Natural killer cell treated with Interleukin-12 subunit alpha and Interleukin-12 subunit beta and Interleukin-15 and Interleukin-18, amount 100 ng/mL, for 72 hours (primary cell): Measurements from ENCODE around the gene TMEM115. TPM values are rescaled to one million over a fixed set of nuclear protein-coding genes. Genes with fewer than 3 reads are reported as not detected.
A peak's percentile ranks its signal among the peaks of the same experiment; 100 is the strongest.

ENCODE experiments used
- ATAC-seq, 2 donors: fragments of 150-1000 bp; cut with Tn5 transposase in 1 of 2; sonication (Bioruptor Pico), chemical (Tn5 transposase) in 1 of 2; 2 replicates each; pipeline ENCODE4 v1.10.0; 2021
- DNase-seq: peaks from one replicate; pipeline ENCODE4 v3.0.0; 2022; ENCODE audit warnings: low spot score
- H3K27ac Mint-ChIP-seq, 2 donors: 1 replicate in 1 of 2; 2 replicates in 1 of 2; pipeline ENCODE4 v1.8.0; 2022; ENCODE audit warnings: mixed read lengths in 2 of 2, mild to moderate bottlenecking in 1 of 2, moderate library complexity in 1 of 2
- H3K27me3 Mint-ChIP-seq, 2 donors: 1 replicate in 1 of 2; 2 replicates in 1 of 2; pipeline ENCODE4 v1.8.0; 2022; ENCODE audit warnings: mixed read lengths in 2 of 2
- H3K36me3 Mint-ChIP-seq: one replicate; pipeline ENCODE4 v1.8.0; 2022; ENCODE audit warnings: mixed read lengths
- H3K4me1 Mint-ChIP-seq, 2 donors: 1 replicate in 1 of 2; 2 replicates in 1 of 2; pipeline ENCODE4 v1.8.0; 2022; ENCODE audit warnings: low read depth in 2 of 2, mixed read lengths in 2 of 2, mild to moderate bottlenecking in 1 of 2
- H3K4me3 Mint-ChIP-seq: one replicate; pipeline ENCODE4 v1.8.0; 2022; ENCODE audit warnings: mixed read lengths
- H3K9me3 Mint-ChIP-seq: 2 replicates; pipeline ENCODE4 v1.8.0; 2022; ENCODE audit warnings: mixed read lengths
- total RNA-seq, 2 donors: library from RNA; stranded (reverse); gene quantifications; one replicate each; pipeline ENCODE4 v1.2.3, GENCODE V29; 2022

TMEM115 gene
- total RNA-seq, 2 donors from 2014 or later = 29.6 to 32.8 TPM

DNA sequence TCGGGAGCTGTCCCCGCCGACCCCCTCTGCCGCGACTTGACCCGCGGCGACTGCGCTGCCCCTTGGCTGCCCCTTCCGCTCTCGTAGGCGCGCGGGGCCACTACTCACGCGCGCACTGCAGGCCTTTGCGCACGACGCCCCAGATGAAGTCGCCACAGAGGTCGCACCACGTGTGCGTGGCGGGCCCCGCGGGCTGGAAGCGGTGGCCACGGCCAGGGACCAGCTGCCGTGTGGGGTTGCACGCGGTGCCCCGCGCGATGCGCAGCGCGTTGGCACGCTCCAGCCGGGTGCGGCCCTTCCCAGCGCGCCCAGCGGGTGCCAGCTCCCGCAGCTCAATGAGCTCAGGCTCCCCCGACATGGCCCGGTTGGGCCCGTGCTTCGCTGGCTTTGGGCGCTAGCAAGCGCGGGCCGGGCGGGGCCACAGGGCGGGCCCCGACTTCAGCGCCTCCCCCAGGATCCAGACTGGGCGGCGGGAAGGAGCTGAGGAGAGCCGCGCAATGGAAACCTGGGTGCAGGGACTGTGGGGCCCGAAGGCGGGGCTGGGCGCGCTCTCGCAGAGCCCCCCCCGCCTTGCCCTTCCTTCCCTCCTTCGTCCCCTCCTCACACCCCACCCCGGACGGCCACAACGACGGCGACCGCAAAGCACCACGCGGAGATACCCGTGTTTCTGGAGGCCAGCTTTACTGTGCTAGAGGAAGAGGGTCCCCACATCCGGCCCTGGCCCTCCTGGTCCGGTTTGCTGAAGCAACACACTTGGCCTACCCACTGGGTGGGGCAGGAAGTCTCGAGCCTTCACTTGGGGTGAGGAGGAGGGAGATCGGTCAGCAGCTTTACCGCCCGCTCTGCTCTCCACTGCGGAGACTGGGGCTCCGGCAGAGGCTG, 18.6 kb downstream of the TMEM115 start, which contains the start of gene RASSF1:
RASSF1 (minus strand) TSS at position 389 of the 882 bp plus-strand sequence; CDS start at position 358, 31 bp downstream.
- DNase-seq = peak; percentile 90
- peak within 1 kb of the TSS; percentile 97 for H3K27ac Mint-ChIP-seq
- H3K4me1 Mint-ChIP-seq = peaks cover 41 to 59% of the 10 kb centered on the region in 2 donors
- no peaks in the 10 kb centered on the region for H3K9me3 Mint-ChIP-seq
- no peaks in the 10 kb centered on the region for H3K27me3 Mint-ChIP-seq
- H3K4me3 Mint-ChIP-seq = peak within 1 kb of the TSS; percentile 97
- ATAC-seq = peak; percentile 58 to 64
- peaks cover 7% of the 10 kb centered on the region for H3K36me3 Mint-ChIP-seq

DNA sequence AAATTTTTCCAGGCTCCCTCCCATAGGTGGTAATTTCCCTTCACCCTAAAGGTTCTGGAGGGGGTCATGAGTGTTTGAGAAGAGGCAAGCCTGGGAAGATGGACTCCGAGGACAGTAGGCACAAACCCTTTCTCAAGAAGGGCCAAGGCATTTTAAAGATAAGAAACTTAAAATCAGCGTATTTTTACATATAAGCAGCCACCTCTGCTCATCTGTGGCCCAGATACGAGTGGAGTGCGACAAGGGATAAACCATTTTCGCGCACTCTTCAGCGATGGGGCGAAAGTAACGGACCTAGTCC, 19.2 kb downstream of the TMEM115 start:
- Mint-ChIP-seq H3K27me3 (no peaks in the 10 kb centered on the region), H3K36me3 (peaks cover 7% of the 10 kb centered on the region), H3K9me3 (no peaks in the 10 kb centered on the region), H3K4me3 (peak overlapping the region; percentile 97), H3K27ac (peak overlapping the region; percentile 97), H3K4me1 (peaks cover 46 to 64% of the 10 kb centered on the region in 2 donors)
- DNase-seq (no peak), ATAC-seq (no peak)

DNA sequence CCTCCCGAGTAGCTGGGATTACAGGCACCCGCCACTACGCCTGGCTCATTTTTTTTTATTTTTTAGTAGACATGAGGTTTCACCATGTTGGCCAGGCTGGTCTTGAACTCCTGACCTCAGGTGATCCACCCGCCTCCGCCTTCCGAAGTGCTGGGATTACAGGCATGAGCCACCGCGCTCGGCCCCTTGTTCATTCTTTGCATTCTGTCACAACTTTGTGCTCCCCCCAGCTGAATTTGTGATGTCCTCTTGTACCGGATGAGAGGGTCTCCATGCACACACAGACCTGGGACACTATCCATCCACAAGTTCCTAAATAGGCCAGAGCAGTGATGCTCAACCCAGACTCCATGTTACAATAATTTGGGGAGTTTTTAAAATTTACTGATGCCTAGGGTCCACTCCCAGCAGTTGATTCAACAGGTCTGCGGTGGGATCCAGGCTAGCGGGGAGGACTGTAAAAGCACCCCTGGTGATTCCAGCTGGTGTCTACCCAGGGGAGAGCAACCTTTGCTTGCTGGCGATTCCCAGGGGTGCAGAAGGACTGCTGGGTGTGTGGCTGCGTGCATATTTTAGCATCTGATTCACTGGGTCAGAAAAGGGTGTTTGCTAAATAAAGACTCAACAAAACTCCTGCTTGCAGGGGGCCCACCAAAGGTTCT, 19.7 kb downstream of the TMEM115 start:
- no peaks in the 10 kb centered on the region for H3K27me3 Mint-ChIP-seq
- peak overlapping the region; percentile 97 for H3K27ac Mint-ChIP-seq
- peaks cover 47 to 62% of the 10 kb centered on the region in 2 donors for H3K4me1 Mint-ChIP-seq
- DNase-seq = no peak
- peaks cover 7% of the 10 kb centered on the region for H3K36me3 Mint-ChIP-seq
- peak overlapping the region; percentile 97 for H3K4me3 Mint-ChIP-seq
- no peaks in the 10 kb centered on the region for H3K9me3 Mint-ChIP-seq
- ATAC-seq = no peak

DNA sequence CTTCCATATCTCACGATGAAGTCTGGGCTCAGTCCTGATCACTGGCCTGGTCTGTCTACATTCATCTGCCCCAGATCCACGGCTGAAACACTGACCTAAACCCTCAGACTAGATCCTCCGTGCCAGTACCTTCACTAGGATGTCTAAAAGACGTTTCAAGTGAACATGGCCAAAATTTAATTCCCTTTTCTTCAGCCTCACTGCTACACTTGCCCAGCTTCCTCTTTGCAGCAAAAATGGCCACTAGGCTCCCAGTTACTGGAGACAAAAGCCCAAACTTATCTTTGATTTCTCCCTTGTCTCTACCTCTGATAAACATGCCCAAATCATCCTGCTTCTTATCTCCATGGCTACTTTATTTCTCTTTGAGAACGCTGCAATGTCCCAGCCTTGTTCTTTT, 20.4 kb downstream of the TMEM115 start:
- no peak for ATAC-seq
- H3K27ac Mint-ChIP-seq = peak overlapping the region; percentile 97
- peaks cover 7% of the 10 kb centered on the region for H3K36me3 Mint-ChIP-seq
- no peaks in the 10 kb centered on the region for H3K27me3 Mint-ChIP-seq
- no peak for DNase-seq
- peaks cover 54 to 67% of the 10 kb centered on the region in 2 donors for H3K4me1 Mint-ChIP-seq
- H3K9me3 Mint-ChIP-seq = no peaks in the 10 kb centered on the region
- H3K4me3 Mint-ChIP-seq = peak overlapping the region; percentile 97

DNA sequence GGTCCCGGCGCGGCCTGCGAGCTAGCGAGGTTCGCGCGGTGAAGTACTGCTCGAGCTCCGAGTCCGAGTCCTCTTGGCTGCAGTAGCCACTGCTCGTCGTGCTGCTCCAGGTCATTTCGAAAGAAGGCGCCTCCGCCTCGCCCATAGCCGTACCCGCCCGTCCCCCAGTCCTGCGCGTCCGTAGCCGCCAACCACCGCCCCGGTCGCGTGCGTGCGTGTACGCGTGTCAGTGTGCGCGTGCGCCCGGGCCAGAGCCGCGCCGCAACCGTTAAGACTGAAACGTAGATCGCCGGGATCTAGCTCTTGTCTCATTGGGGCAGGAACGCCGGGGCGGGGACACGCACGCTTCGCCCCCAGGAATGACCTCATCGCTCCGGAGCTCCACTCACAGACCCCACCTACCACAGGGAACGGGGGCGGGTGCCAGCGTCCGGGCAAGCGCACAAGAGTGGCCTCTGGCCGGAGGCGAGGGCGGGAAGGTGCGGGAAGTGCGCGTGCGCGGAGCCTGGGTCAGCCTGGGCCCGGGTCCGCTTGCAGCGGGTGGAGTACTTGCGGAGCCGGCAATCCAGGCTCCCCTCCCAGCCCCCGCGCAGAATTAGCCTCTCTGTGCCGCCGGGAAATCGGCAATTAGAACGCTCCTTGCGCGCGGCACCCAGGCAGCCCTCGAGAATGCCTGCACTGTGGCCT, 22.0 kb downstream of the TMEM115 start:
- Mint-ChIP-seq H3K4me1 (peaks cover 59 to 67% of the 10 kb centered on the region in 2 donors), H3K4me3 (peak overlapping the region; percentile 97), H3K9me3 (no peaks in the 10 kb centered on the region), H3K27ac (peak overlapping the region; percentile 97), H3K27me3 (no peaks in the 10 kb centered on the region), H3K36me3 (peaks cover 7% of the 10 kb centered on the region)
- ATAC-seq (peak; percentile 85 to 93), DNase-seq (peak; percentile 99)

DNA sequence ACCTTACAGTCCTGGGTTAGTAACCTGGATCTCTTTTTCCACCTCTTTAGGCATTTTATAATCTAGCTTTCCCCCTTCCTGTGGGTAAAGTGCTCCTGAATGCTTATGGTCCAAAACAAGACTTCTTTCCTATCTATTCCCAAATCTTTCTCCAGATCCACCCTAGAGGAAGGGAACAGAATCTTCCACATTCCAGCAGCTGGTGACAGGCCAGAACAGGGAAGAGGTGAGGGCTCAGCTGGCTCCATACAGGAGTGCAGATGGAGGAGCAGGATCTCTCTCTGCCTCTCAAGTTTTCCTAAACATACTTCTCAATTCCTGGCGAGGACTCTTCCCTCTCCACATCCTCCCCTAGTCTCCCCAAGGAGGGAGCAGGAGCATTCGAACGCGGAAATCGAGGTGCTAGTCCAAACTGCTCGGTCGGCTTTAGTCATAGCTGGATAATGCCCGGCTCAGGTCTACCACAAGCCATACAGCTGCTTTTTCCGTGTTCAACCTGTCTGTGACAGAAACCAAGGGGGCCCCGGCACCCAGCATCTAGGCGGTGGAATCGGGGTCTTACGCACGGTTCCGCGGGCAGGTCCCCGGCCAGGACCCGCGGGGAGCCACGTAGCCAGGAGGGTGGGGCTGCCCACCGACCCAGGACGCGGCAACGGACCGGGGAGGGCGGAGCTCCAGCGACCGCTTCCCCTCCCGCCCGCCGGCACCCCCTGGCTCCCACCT, 22.7 kb downstream of the TMEM115 start:
- Mint-ChIP-seq H3K4me3 (peak overlapping the region; percentile 97), H3K27ac (peak overlapping the region; percentile 97), H3K4me1 (peaks cover 59 to 64% of the 10 kb centered on the region in 2 donors), H3K27me3 (no peaks in the 10 kb centered on the region), H3K9me3 (no peaks in the 10 kb centered on the region), H3K36me3 (peaks cover 7% of the 10 kb centered on the region)
- ATAC-seq (peak in 1 of 2 donors; percentile 45), DNase-seq (no peak)

DNA sequence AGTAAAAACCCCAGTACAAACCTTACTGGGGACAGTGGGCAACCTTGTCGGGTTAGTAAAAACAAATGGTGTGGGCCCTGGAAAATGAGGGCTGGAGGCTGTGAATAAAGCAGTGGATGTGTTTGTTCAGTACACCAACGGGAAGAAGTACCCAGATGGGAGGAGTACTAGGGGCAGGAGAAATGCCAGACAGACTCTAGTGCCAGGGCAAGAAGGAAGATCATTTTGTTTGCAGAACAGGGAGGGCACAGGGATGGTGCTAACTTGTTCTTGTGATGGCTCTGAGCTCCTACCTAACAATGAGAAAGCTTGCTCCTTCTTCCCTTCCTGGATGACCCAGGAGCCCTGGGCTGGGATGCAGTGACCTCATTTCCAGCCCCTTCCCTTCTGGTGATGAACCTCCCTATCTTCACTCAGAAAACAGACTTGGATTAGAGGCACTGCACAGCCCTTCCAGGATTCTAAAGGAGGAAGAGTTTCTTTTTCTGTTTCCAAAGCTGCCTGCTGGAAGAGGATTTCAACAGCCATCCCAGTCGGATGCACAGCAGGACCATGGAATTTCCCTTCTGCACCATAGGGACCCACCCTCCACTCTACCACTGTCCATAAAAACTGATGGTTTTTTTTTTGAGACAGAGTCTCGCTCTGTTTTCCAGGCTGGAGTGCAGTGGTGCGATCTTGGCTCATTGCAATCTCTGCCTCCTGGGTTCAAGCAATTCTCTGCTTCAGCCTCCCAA, 24.8 kb downstream of the TMEM115 start:
- DNase-seq (no peak), ATAC-seq (no peak)
- H3K27ac Mint-ChIP-seq = peak overlapping the region; percentile 97
- H3K4me1 Mint-ChIP-seq = peaks cover 46 to 49% of the 10 kb centered on the region in 2 donors
- no peaks in the 10 kb centered on the region for H3K27me3 Mint-ChIP-seq
- H3K36me3 Mint-ChIP-seq = peaks cover 7% of the 10 kb centered on the region
- H3K9me3 Mint-ChIP-seq = no peaks in the 10 kb centered on the region
- peak overlapping the region; percentile 97 for H3K4me3 Mint-ChIP-seq

DNA sequence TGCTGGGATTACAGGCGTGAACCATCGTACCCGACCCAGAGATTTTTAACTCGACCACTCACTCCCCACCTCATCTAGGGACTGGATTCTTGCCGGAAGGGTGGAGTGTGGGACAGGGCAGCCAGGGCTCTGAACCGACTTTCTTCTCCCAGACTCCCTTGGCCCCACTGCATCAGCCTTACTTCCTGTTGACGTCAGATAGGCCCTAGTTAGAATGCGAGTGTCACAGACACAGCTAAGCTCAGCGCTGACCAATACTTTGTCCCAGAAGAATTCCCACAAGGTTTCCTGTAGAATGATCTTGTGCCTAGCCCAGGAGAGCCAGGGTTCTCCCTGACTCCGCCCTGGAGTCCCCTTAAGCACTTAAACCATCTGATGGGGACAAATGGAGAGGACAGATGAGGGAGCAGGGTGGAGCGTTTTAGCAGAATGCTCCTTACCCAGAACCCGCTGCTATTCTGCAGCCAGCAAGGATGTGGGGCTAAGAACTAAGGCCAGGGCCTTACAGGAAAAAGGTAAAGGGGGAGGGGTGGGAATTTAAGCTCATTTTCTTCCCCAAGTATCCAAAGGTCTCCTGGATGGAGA, 25.5 kb downstream of the TMEM115 start:
- Mint-ChIP-seq H3K9me3 (no peaks in the 10 kb centered on the region), H3K27me3 (no peaks in the 10 kb centered on the region), H3K36me3 (peaks cover 7% of the 10 kb centered on the region), H3K4me3 (peak overlapping the region; percentile 97), H3K27ac (peak overlapping the region; percentile 88 to 97), H3K4me1 (peaks cover 40 to 44% of the 10 kb centered on the region in 2 donors)
- no peak for DNase-seq
- no peak for ATAC-seq

DNA sequence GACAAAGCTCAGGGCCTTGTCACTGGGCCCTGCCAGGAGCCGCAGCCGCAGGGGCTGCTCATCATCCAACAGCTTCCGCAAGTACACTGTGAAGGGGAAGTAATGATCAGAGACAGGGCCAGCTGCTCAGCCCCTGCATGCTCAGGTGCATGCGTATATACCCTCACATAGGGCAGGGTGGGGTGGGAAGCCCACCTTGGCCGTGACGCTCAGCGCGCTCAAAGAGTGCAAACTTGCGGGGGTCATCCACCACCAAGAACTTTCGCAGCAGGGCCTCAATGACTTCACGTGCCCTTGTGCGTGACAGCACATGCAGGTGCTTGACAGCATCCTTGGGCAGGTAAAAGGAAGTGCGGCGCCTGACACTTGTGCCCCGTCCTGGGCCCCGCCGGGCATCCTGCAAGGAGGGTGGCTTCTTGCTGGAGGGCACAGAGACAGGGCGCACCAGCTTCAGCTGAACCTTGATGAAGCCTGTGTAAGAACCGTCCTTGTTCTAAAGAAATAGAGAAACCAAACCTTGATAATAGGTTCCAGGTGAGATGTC, 27.9 kb downstream of the TMEM115 start:
- Mint-ChIP-seq H3K36me3 (peaks cover 4% of the 10 kb centered on the region), H3K9me3 (no peaks in the 10 kb centered on the region), H3K27ac (no peak overlapping the region), H3K4me1 (peaks cover 27 to 37% of the 10 kb centered on the region in 2 donors), H3K27me3 (no peaks in the 10 kb centered on the region), H3K4me3 (no peak overlapping the region)
- ATAC-seq = no peak
- DNase-seq = no peak

DNA sequence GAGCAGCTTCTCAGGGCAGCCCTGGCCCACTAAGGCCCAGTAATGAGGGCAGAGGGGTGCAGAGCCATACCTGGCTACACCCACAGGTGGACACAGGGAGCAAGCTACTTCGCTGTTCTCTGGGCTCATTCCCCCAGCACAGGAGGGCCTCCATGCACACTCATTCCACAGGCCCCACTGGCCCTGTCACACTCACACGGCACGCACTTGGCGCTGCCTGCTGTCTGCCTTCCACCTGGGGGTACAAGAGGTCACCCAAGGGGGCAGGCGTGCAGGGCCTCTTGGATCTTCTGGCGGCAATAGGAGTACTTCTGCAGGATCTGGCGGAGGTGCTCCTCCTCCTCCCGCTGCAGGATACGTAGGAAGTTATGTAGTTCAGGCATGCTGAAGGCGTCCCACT, 29.0 kb downstream of the TMEM115 start:
- no peak for ATAC-seq
- no peak overlapping the region for H3K27ac Mint-ChIP-seq
- no peaks in the 10 kb centered on the region for H3K9me3 Mint-ChIP-seq
- no peak overlapping the region for H3K4me3 Mint-ChIP-seq
- peaks cover 16 to 26% of the 10 kb centered on the region in 2 donors for H3K4me1 Mint-ChIP-seq
- no peaks in the 10 kb centered on the region for H3K27me3 Mint-ChIP-seq
- no peaks in the 10 kb centered on the region for H3K36me3 Mint-ChIP-seq
- no peak for DNase-seq

DNA sequence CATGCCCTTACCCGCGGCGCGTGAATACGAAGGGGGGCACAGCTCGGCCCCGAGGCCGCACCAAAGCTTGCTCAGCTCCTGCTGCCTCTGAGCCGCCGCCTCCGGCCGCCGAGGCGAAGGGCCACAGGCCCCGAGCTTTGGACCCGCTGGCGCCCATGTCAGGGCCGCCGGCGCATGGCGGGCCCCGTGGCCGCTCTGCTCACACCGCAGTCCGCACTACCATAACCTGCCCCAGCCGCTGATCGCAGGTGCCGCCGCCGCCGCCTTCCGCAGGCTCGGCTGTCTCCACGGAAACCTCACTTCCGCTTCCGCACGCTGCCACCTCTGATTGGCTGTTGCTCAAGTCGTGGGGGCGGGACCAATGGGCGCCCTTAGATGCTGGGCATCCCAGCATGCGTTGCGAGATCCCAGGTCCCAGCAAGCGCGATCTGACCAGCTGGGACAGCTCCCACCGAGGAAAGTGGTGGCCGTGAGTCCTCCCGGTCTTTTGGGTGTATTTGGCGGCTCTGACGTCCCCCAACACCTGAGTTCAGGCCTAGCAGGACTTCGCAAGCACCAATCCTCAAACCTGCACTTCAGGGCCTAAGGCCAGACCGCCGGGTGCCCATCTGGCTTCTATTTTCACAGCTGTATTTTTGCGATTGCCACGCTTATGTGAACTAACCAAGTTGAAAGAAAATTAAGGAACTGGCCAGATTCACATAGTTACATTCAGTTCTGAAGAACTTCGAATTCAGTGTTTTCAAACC, 31.2 kb downstream of the TMEM115 start, which contains the start of gene TUSC2:
TUSC2 (minus strand) TSS at position 281 of the 749 bp plus-strand sequence; CDS start at position 157, 124 bp downstream.
- Mint-ChIP-seq H3K9me3 (no peaks in the 10 kb centered on the region), H3K36me3 (no peaks in the 10 kb centered on the region), H3K27me3 (no peaks in the 10 kb centered on the region), H3K4me3 (peak within 1 kb of the TSS; percentile 81), H3K27ac (peak within 1 kb of the TSS; percentile 64 to 89), H3K4me1 (peaks cover 0 to 21% of the 10 kb centered on the region in 2 donors)
- ATAC-seq (peak; percentile 96 to 98), DNase-seq (peak; percentile 95)
